CD14-positive monocyte (primary cell): Measurements from ENCODE around the gene ODAD3. TPM values are rescaled to one million over a fixed set of nuclear protein-coding genes. Genes with fewer than 3 reads are reported as not detected.

ENCODE experiments used
- DNase-seq, 3 donors: peaks; one replicate each; pipeline ENCODE4 v3.0.0-alpha.2; 2011 to 2022
- H2AFZ ChIP-seq: 2 replicates; pipeline ENCODE4 v1.6.0; 2012; ENCODE audit warnings: mild to moderate bottlenecking, low read depth, low read length, inconsistent platforms; ENCODE audit not compliant: insufficient read depth, poor library complexity, severe bottlenecking
- H3K27ac ChIP-seq, 2 donors: 1 replicate in 1 of 2; 2 replicates in 1 of 2; pipeline ENCODE4 v1.5.1; 2012 to 2013; ENCODE audit warnings: low read length in 2 of 2, control low read depth in 1 of 2, inconsistent platforms in 1 of 2, low read depth in 1 of 2, mild to moderate bottlenecking in 1 of 2
- H3K27me3 ChIP-seq, 2 donors: one replicate each; pipeline versions ENCODE4 v1.6.0 to v1.6.1; 2011 to 2013; ENCODE audit warnings: low read length in 2 of 2; ENCODE audit not compliant: control insufficient read depth in 2 of 2, insufficient read depth in 2 of 2
- H3K36me3 ChIP-seq, 2 donors: replicated peaks in 1 of 2; 1 replicate in 1 of 2; 2 replicates in 1 of 2; pipeline versions ENCODE4 v1.5.1 to v1.6.1; 2012 to 2013; ENCODE audit warnings: low read length in 2 of 2, control low read depth in 1 of 2, inconsistent platforms in 1 of 2, mild to moderate bottlenecking in 1 of 2; ENCODE audit not compliant: insufficient read depth in 2 of 2, control insufficient read depth in 1 of 2
- H3K4me1 ChIP-seq, 2 donors: 1 replicate in 1 of 2; 2 replicates in 1 of 2; pipeline versions ENCODE4 v1.5.1 to v1.6.1; 2012 to 2013; ENCODE audit warnings: low read length in 2 of 2, control low read depth in 1 of 2, inconsistent platforms in 1 of 2, mild to moderate bottlenecking in 1 of 2, moderate library complexity in 1 of 2; ENCODE audit not compliant: insufficient read depth in 2 of 2, control insufficient read depth in 1 of 2
- H3K4me2 ChIP-seq: replicated peaks from 2 replicates; pipeline ENCODE3; 2012; ENCODE audit warnings: low read length, moderate library complexity, mild to moderate bottlenecking; ENCODE audit not compliant: poor library complexity, severe bottlenecking; ENCODE audit errors: extremely low read depth
- H3K4me3 ChIP-seq, 3 experiments: fragments of 200-600 bp in 1 of 3; sonication (generic) in 1 of 3; replicated peaks in 1 of 3; 1 replicate in 2 of 3; 2 replicates in 1 of 3; pipeline ENCODE4 v1.5.1; 2011 to 2013; ENCODE audit warnings: low read length in 3 of 3, mild to moderate bottlenecking in 3 of 3, control low read depth in 2 of 3, low read depth in 2 of 3, inconsistent platforms in 1 of 3, moderate library complexity in 1 of 3
- H3K79me2 ChIP-seq: 2 replicates; pipeline ENCODE4 v1.6.0; 2012; ENCODE audit warnings: mild to moderate bottlenecking, control low read depth, inconsistent platforms, low read length, moderate library complexity; ENCODE audit not compliant: insufficient read depth
- H3K9ac ChIP-seq: 2 replicates; pipeline ENCODE4 v1.6.0; 2017; ENCODE audit warnings: low read length, mild to moderate bottlenecking; ENCODE audit not compliant: insufficient read depth, poor library complexity, severe bottlenecking
- H3K9me3 ChIP-seq, 2 donors: replicated peaks in 1 of 2; 1 replicate in 1 of 2; 2 replicates in 1 of 2; pipeline versions ENCODE4 v1.5.1 to v1.6.1; 2012 to 2013; ENCODE audit warnings: low read length in 2 of 2, control low read depth in 1 of 2; ENCODE audit not compliant: control insufficient read depth in 1 of 2, insufficient read depth in 1 of 2
- H4K20me1 ChIP-seq: 2 replicates; pipeline ENCODE4 v1.6.0; 2012; ENCODE audit warnings: mild to moderate bottlenecking, low read length, control low read depth, moderate library complexity; ENCODE audit not compliant: insufficient read depth
- H3K27ac Mint-ChIP-seq, 7 donors: one replicate each; pipeline ENCODE4 v1.8.0; 2020; ENCODE audit warnings: mild to moderate bottlenecking in 7 of 7, mixed read lengths in 7 of 7, moderate library complexity in 6 of 7, inconsistent platforms in 2 of 7
- H3K27me3 Mint-ChIP-seq, 3 donors: one replicate each; pipeline ENCODE4 v1.8.0; 2021 to 2022; ENCODE audit warnings: low read depth in 3 of 3, mild to moderate bottlenecking in 3 of 3, mixed read lengths in 3 of 3, moderate library complexity in 3 of 3, inconsistent platforms in 1 of 3
- H3K36me3 Mint-ChIP-seq, 2 donors: one replicate each; pipeline ENCODE4 v1.8.0; 2020; ENCODE audit warnings: mixed read lengths in 2 of 2, inconsistent platforms in 1 of 2, mild to moderate bottlenecking in 1 of 2
- H3K4me1 Mint-ChIP-seq: one replicate; pipeline ENCODE4 v1.8.0; 2020; ENCODE audit warnings: mild to moderate bottlenecking, mixed read lengths
- H3K4me3 Mint-ChIP-seq, 2 donors: one replicate each; pipeline ENCODE4 v1.8.0; 2020; ENCODE audit warnings: mild to moderate bottlenecking in 2 of 2, mixed read lengths in 2 of 2, moderate library complexity in 1 of 2
- H3K9me3 Mint-ChIP-seq, 7 donors: one replicate each; pipeline ENCODE4 v1.8.0; 2020 to 2022; ENCODE audit warnings: mixed read lengths in 7 of 7, mild to moderate bottlenecking in 6 of 7, moderate library complexity in 6 of 7, inconsistent platforms in 2 of 7
- CTCF ChIP-seq: fragments of 200-600 bp; IDR thresholded peaks from one replicate; pipeline ENCODE4 v1.8.0; 2022; ENCODE audit warnings: antibody characterized with exemption, mild to moderate bottlenecking
- WGBS: methylation state at CpG from one replicate; pipeline ENCODE4 v1.1.5; 2013; ENCODE audit warnings: missing lambda C conversion rate; ENCODE audit not compliant: insufficient coverage; 5-methylcytosine and 5-hydroxymethylcytosine counted together
- intact Hi-C, 2 donors: fragments of 100-400 bp; cut with micrococcal nuclease; formaldehyde crosslinking; loops; one replicate each; pipeline versions ENCODE4 v1.15.0 to v1.15.1; 2023
- polyA plus RNA-seq, 3 donors: library from polyadenylated mRNA; depleted of rRNA in 1 of 3; unstranded in 2 of 3; stranded (reverse) in 1 of 3; fragments of 300-500 nt in 2 of 3; fragments of >200 nt in 1 of 3; fragmentation: Illumina TruSeq in 2 of 3; gene quantifications; 1 replicate in 2 of 3; 2 replicates in 1 of 3; pipeline ENCODE4 v1.2.3, GENCODE V29; 2012 to 2021

Gene ODAD3
- polyA plus RNA-seq, 3 donors, result 0.43 to 0.88 (median 0.61) TPM

GRCh38 chr19:11377237-11377636 lies 57.7 kb downstream of the ODAD3 start:
- Histone ChIP-seq H3K36me3 (no peaks in the 10 kb centered on the region), H3K79me2 (peaks cover 55% of the 10 kb centered on the region), H3K9ac (no peak overlapping the region), H3K4me1 (peaks cover 65 to 87% of the 10 kb centered on the region in 2 donors), H3K27ac (peak overlapping the region; percentile 85 to 91), H2AFZ (no peak overlapping the region), H3K4me2 (peak overlapping the region; percentile 100), H3K27me3 (no peaks in the 10 kb centered on the region), H3K4me3 (peak overlapping the region in 1 of 3 experiments; percentile 93), H3K9me3 (no peaks in the 10 kb centered on the region), H4K20me1 (no peaks in the 10 kb centered on the region)
- TF ChIP-seq CTCF, result no peak
- intact Hi-C loops, result no loop called here
- H3K36me3 Mint-ChIP-seq, result peaks cover 7 to 15% of the 10 kb centered on the region in 2 donors
- peaks cover 2 to 7% (median 5%) of the 10 kb centered on the region in 3 donors for H3K27me3 Mint-ChIP-seq
- H3K9me3 Mint-ChIP-seq, result peaks cover 0 to 2% (median 0%) of the 10 kb centered on the region in 7 donors
- peak in 2 of 3 donors; percentile 65 to 75 for DNase-seq
- H3K27ac Mint-ChIP-seq, result no peak overlapping the region
- H3K4me3 Mint-ChIP-seq, result peak overlapping the region; percentile 37 to 61
- peaks cover 34% of the 10 kb centered on the region for H3K4me1 Mint-ChIP-seq

- H3K9me3 ChIP-seq, result no peaks in the 10 kb centered on the region
- H3K4me1 Mint-ChIP-seq, result peaks cover 19% of the 10 kb centered on the region
Measured at GRCh38 chr19:11375143-11375948, 59.6 kb downstream of the ODAD3 start.

More at GRCh38 chr19:11375143-11375948, 59.6 kb downstream of the ODAD3 start:
- Mint-ChIP-seq H3K36me3 (peaks cover 15 to 26% of the 10 kb centered on the region in 2 donors), H3K27ac (no peak overlapping the region), H3K9me3 (peaks cover 0 to 2% (median 0%) of the 10 kb centered on the region in 7 donors), H3K4me3 (no peak overlapping the region), H3K27me3 (peaks cover 0 to 4% (median 2%) of the 10 kb centered on the region in 3 donors)
- Histone ChIP-seq H3K4me2 (peak overlapping the region; percentile 100), H3K36me3 (no peaks in the 10 kb centered on the region), H3K27me3 (no peaks in the 10 kb centered on the region), H3K79me2 (peaks cover 49% of the 10 kb centered on the region), H4K20me1 (no peaks in the 10 kb centered on the region), H3K9ac (peak overlapping the region; percentile 70), H3K4me1 (peaks cover 50 to 68% of the 10 kb centered on the region in 2 donors), H3K4me3 (peak overlapping the region; percentile 37 to 93 (median 73)), H2AFZ (peak overlapping the region; percentile 62), H3K27ac (peak overlapping the region; percentile 85 to 91)
- no peak for TF ChIP-seq CTCF
- intact Hi-C loops, result loop anchor here in 1 of 2 donors (2.0 kb wide), 1 partner anchor 51 kb away; no protein-coding TSS in a partner anchor
- peak in 2 of 3 donors; percentile 14 to 30 for DNase-seq
- WGBS, result 7% methylated on average over 23 of the region's 27 CpGs
